ENCODE data around the gene B3GNT9.

GRCh38 chr16:67163999-67164558 is 13.3 kb upstream of the B3GNT9 start:
- TF ChIP-seq CTCF (IDR thresholded peaks at IDR 0.05): no peak
- no peak for TF ChIP-seq POLR2A (IDR thresholded peaks at IDR 0.05)
